T-helper 1 cell treated with Interleukin-12 subunit alpha and Interleukin-12 subunit beta and Interleukin-4 antibody, amounts not matched to agents 30 μg/mL and 1 μg/mL, for 36 hours (primary cell): ENCODE measurements around the gene VPS45.
"Not testable (repeated sequence)": the region's sequence is repeated elsewhere in the genome, so short reads cannot be mapped to it uniquely, and the experiment has no call there.

ENCODE experiments used
- H3K27ac Mint-ChIP-seq: one replicate; pipeline ENCODE4 v1.8.0; 2021; ENCODE audit warnings: mild to moderate bottlenecking, mixed read lengths
- H3K27me3 Mint-ChIP-seq: one replicate; pipeline ENCODE4 v1.8.0; 2021; ENCODE audit warnings: low read depth, mixed read lengths
- H3K36me3 Mint-ChIP-seq: one replicate; pipeline ENCODE4 v1.8.0; 2021; ENCODE audit warnings: low read depth, mixed read lengths
- H3K4me1 Mint-ChIP-seq: one replicate; pipeline ENCODE4 v1.8.0; 2021; ENCODE audit warnings: low read depth, mixed read lengths
- H3K4me3 Mint-ChIP-seq: one replicate; pipeline ENCODE4 v1.8.0; 2021; ENCODE audit warnings: mild to moderate bottlenecking, moderate library complexity, mixed read lengths
- H3K9me3 Mint-ChIP-seq: one replicate; pipeline ENCODE4 v1.8.0; 2021; ENCODE audit warnings: mixed read lengths

The VPS45 gene

GRCh38 chr1:150127868-150128267, 60.3 kb downstream of the VPS45 start:
- Mint-ChIP-seq H3K4me3 (no peak overlapping the region), H3K27me3 (no peaks in the 10 kb centered on the region), H3K27ac (no peak overlapping the region), H3K9me3 (no peaks in the 10 kb centered on the region), H3K36me3 (peaks cover 4% of the 10 kb centered on the region), H3K4me1 (no peaks in the 10 kb centered on the region)

- H3K36me3 Mint-ChIP-seq: peaks cover 5% of the 10 kb centered on the region
- H3K27me3 Mint-ChIP-seq: no peaks in the 10 kb centered on the region
- no peak overlapping the region for H3K4me3 Mint-ChIP-seq
- no peaks in the 10 kb centered on the region for H3K9me3 Mint-ChIP-seq
- H3K4me1 Mint-ChIP-seq: no peaks in the 10 kb centered on the region
- no peak overlapping the region for H3K27ac Mint-ChIP-seq
Measured at GRCh38 chr1:150132372-150132771, 64.8 kb downstream of the VPS45 start.

GRCh38 chr1:150134537-150134936, 67.0 kb downstream of the VPS45 start:
- H3K27ac Mint-ChIP-seq: no peak overlapping the region

GRCh38 chr1:150135400-150135799, 67.8 kb downstream of the VPS45 start:
- not testable (repeated sequence) for H3K27me3 Mint-ChIP-seq, H3K9me3 Mint-ChIP-seq, H3K4me3 Mint-ChIP-seq, H3K36me3 Mint-ChIP-seq, H3K4me1 Mint-ChIP-seq, H3K27ac Mint-ChIP-seq

More at GRCh38 chr1:150134537-150134936, 67.0 kb downstream of the VPS45 start:
- H3K4me1 Mint-ChIP-seq: no peaks in the 10 kb centered on the region
- H3K27me3 Mint-ChIP-seq: no peaks in the 10 kb centered on the region
- H3K9me3 Mint-ChIP-seq: no peaks in the 10 kb centered on the region
- peaks cover 6% of the 10 kb centered on the region for H3K36me3 Mint-ChIP-seq
- H3K4me3 Mint-ChIP-seq: no peak overlapping the region

- no peaks in the 10 kb centered on the region for H3K9me3 Mint-ChIP-seq
- peaks cover 4% of the 10 kb centered on the region for H3K36me3 Mint-ChIP-seq
- no peaks in the 10 kb centered on the region for H3K4me1 Mint-ChIP-seq
- no peak overlapping the region for H3K4me3 Mint-ChIP-seq
- H3K27ac Mint-ChIP-seq: no peak overlapping the region
- H3K27me3 Mint-ChIP-seq: no peaks in the 10 kb centered on the region
Measured at GRCh38 chr1:150138044-150138443, 70.5 kb downstream of the VPS45 start.

- Mint-ChIP-seq H3K27ac (no peak overlapping the region), H3K36me3 (peaks cover 3% of the 10 kb centered on the region), H3K4me3 (no peak overlapping the region), H3K27me3 (peaks cover 3% of the 10 kb centered on the region), H3K4me1 (peaks cover 11% of the 10 kb centered on the region), H3K9me3 (no peaks in the 10 kb centered on the region)
Measured at GRCh38 chr1:150141452-150141851, 73.9 kb downstream of the VPS45 start.

- peaks cover 9% of the 10 kb centered on the region for H3K27me3 Mint-ChIP-seq
- H3K4me3 Mint-ChIP-seq: no peak overlapping the region
- H3K4me1 Mint-ChIP-seq: peaks cover 17% of the 10 kb centered on the region
- H3K36me3 Mint-ChIP-seq: peaks cover 8% of the 10 kb centered on the region
- no peak overlapping the region for H3K27ac Mint-ChIP-seq
- H3K9me3 Mint-ChIP-seq: no peaks in the 10 kb centered on the region
Measured at GRCh38 chr1:150142083-150142482, 74.5 kb downstream of the VPS45 start.

GRCh38 chr1:150144606-150145005, 77.0 kb downstream of the VPS45 start:
- no peaks in the 10 kb centered on the region for H3K9me3 Mint-ChIP-seq
- H3K27me3 Mint-ChIP-seq: peaks cover 32% of the 10 kb centered on the region
- peaks cover 9% of the 10 kb centered on the region for H3K36me3 Mint-ChIP-seq
- no peak overlapping the region for H3K4me3 Mint-ChIP-seq
- no peak overlapping the region for H3K27ac Mint-ChIP-seq
- peaks cover 29% of the 10 kb centered on the region for H3K4me1 Mint-ChIP-seq

- H3K9me3 Mint-ChIP-seq, H3K27ac Mint-ChIP-seq, H3K4me3 Mint-ChIP-seq: not testable (repeated sequence)
- Mint-ChIP-seq H3K4me1 (peaks cover 30% of the 10 kb centered on the region), H3K36me3 (peaks cover 11% of the 10 kb centered on the region), H3K27me3 (peaks cover 32% of the 10 kb centered on the region)
Measured at GRCh38 chr1:150146016-150146415, 78.4 kb downstream of the VPS45 start.

- peaks cover 32% of the 10 kb centered on the region for H3K27me3 Mint-ChIP-seq
- H3K4me1 Mint-ChIP-seq: peaks cover 39% of the 10 kb centered on the region
- H3K36me3 Mint-ChIP-seq: peaks cover 20% of the 10 kb centered on the region
- no peaks in the 10 kb centered on the region for H3K9me3 Mint-ChIP-seq
- peak overlapping the region; percentile 72 for H3K27ac Mint-ChIP-seq
- peak overlapping the region; percentile 62 for H3K4me3 Mint-ChIP-seq
Measured at GRCh38 chr1:150146849-150147542, 79.4 kb downstream of the VPS45 start.

- peaks cover 32% of the 10 kb centered on the region for H3K27me3 Mint-ChIP-seq
- peak overlapping the region; percentile 71 for H3K27ac Mint-ChIP-seq
- H3K4me3 Mint-ChIP-seq: peak overlapping the region; percentile 83
- H3K9me3 Mint-ChIP-seq: no peaks in the 10 kb centered on the region
- peaks cover 46% of the 10 kb centered on the region for H3K4me1 Mint-ChIP-seq
- H3K36me3 Mint-ChIP-seq: peaks cover 31% of the 10 kb centered on the region
Measured at GRCh38 chr1:150148837-150149270, 81.3 kb downstream of the VPS45 start.

GRCh38 chr1:150149271-150150132, 81.9 kb downstream of the VPS45 start, which contains the start of gene PLEKHO1:
TSS of gene PLEKHO1 (plus strand) at chr1:150149916. CDS start at chr1:150150258, 342 bp downstream.
- peak within 1 kb of the TSS; percentile 90 for H3K4me3 Mint-ChIP-seq
- peak within 1 kb of the TSS; percentile 90 for H3K27ac Mint-ChIP-seq
- H3K27me3 Mint-ChIP-seq: peaks cover 32% of the 10 kb centered on the region
- no peaks in the 10 kb centered on the region for H3K9me3 Mint-ChIP-seq
- H3K4me1 Mint-ChIP-seq: peaks cover 49% of the 10 kb centered on the region
- peaks cover 37% of the 10 kb centered on the region for H3K36me3 Mint-ChIP-seq

- H3K4me3 Mint-ChIP-seq: peak overlapping the region; percentile 90
- peaks cover 43% of the 10 kb centered on the region for H3K36me3 Mint-ChIP-seq
- peaks cover 32% of the 10 kb centered on the region for H3K27me3 Mint-ChIP-seq
- H3K9me3 Mint-ChIP-seq: no peaks in the 10 kb centered on the region
- peak overlapping the region; percentile 90 for H3K27ac Mint-ChIP-seq
- H3K4me1 Mint-ChIP-seq: peaks cover 47% of the 10 kb centered on the region
Measured at GRCh38 chr1:150150133-150151021, 82.8 kb downstream of the VPS45 start.
